GM11168 (cell line): ENCODE results near the gene ZDHHC12.
"Not testable (repeated sequence)": the region's sequence is repeated elsewhere in the genome, so short reads cannot be mapped to it uniquely, and the experiment has no call there.

ENCODE experiments used
- in situ Hi-C: fragments of 300-500 bp; cut with MboI; formaldehyde crosslinking; loops from one replicate; pipeline ENCODE4 v1.12.0; 2022; ENCODE audit warnings: low sequenced_read_pairs; ENCODE audit not compliant: unreplicated experiment

ZDHHC12 gene

DNA sequence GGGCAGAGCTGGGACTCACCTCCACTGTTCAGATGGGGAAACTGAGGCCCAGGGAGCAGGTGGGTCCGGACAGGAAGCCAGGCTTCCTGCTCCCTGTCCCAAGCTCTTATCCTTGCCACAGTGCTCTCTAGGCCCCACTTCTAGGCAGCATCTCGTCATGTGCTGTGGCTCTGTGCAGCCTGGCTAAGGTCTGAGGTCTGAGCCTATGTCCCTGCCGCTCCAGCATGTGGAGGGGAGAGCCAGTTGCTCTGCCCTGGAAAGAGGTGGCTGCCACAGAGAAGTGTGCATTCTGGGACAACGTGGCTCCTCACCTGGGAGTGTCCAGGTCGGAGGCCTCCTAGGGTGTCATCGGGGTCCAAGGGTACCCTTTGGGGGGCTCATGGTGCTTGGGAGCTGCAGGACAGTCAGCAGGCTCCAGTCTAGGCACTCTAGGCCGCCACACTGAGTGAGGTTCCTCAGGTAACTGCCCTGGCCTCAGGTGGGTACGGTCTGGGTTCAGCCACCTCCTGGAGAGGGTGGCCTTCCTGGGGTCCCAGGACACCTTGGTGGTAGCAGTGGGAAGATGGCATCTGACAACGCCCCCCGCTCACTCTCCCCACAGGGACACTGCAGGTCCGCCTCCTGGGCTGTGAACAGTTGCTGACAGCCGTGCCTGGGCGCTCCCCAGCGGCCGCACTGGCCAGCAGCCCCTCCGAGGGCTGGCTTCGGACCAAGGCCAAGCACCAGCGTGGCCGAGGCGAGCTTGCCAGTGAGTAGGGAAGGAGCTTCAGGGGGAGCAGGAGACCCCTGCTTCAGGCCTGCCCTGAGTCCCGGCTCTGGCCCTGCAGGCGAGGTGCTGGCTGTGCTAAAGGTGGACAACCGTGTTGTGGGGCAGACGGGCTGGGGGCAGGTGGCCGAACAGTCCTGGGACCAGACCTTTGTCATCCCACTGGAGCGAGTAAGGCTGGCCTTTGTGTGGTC lies 11.2 kb downstream of the ZDHHC12 start:
- in situ Hi-C loops, result no loop called here

DNA sequence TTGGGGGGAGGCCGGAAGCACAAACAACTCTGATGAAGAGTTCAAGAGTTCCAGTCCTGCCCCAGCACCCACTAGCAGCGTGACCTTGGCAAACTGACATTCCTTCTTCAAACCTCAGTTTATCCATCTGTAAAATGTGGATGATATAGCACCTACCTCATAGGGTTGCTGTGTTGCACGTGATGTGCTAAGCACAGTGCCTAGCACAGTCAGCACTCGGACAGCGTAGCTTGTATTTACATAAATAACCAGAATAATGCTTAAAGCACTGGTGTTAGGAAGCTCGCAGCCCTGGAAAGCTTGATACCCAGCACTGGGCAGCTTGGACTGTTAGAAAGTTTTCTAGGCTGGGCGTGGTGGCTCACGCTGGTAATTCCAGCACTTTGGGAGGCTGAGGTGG lies 16.5 kb downstream of the ZDHHC12 start:
- in situ Hi-C loops, result no loop called here

DNA sequence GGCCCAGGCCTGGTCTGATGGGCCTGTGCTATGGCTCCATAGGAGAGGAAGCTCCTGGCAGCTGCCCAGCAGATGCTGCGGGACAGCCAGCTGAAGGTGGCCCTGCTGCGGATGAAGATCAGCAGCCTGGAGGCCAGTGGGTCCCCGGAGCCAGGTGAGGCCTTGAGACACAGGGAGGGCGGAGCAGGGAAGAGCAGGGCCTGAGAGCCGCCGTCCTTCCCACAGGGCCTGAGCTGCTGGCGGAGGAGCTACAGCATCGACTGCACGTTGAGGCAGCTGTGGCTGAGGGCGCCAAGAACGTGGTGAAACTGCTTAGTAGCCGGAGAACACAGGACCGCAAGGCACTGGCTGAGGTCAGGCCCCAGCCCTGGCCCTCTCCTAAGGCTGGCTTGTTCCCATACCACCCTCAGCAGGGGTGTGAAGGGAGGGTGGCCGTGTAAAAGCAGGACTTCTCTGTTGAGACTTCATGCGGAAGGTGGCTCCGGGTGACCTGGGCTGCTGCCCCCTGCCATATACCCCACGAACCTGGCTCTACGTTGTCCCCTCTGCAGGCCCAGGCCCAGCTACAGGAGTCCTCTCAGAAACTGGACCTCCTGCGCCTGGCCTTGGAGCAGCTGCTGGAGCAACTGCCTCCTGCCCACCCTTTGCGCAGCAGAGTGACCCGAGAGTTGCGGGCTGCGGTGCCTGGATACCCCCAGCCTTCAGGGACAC lies 17.1 kb downstream of the ZDHHC12 start:
- in situ Hi-C loops, result no loop called here

DNA sequence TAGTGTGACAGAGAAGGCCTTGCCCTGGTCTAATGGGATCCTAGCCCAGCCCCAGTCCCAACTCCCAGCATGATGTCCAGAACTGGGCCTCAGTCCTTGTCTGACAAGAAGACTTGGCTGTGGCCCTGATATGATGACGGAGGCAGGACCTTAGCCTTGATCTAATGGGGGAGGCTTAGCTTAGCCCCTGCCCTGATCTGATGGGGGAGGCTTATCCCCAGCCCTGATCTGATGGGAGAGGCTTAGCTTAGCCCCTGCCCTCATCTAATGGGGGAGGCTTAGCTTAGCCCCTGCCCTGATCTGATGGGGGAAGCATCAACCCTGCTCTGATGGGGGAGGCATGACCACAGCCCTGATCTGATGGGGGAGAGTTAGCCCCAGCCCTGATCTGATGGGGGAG lies 17.9 kb downstream of the ZDHHC12 start:
- in situ Hi-C loops, result no loop called here

DNA sequence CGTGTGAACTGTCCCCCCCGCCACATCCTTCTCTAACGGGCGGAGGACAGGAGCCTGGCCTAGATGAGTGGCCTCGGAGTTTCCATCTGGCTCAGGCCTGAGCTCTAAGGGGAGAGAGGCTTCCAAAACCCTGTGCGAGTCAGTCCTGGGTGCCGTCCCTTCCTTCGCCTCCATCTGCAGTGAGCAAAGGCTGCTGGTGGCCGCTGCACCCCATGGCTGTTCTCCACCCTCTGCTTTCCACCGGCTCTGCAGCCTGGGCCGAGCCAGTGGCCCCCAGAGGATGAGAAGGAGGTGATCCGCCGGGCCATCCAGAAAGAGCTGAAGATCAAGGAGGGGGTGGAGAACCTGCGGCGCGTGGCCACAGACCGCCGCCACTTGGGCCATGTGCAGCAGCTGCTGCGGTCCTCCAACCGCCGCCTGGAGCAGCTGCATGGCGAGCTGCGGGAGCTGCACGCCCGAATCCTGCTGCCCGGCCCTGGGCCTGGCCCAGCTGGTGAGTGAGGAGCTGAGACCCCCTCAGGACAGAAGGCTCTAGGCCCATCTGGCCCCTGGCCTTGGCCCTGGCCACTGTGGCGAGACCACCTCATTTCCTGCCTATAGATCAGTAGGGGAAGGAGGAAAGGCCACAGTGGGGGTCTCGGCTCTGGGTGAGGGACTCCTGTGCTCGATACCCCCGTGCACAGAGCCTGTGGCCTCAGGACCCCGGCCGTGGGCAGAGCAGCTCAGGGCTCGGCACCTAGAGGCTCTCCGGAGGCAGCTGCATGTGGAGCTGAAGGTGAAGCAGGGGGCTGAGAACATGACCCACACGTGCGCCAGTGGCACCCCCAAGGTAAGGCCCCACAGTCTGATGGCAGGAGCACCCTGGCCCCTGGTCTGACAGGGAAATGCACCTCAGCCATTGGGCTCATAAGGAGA lies 18.6 kb downstream of the ZDHHC12 start:
- in situ Hi-C loops, result no loop called here

DNA sequence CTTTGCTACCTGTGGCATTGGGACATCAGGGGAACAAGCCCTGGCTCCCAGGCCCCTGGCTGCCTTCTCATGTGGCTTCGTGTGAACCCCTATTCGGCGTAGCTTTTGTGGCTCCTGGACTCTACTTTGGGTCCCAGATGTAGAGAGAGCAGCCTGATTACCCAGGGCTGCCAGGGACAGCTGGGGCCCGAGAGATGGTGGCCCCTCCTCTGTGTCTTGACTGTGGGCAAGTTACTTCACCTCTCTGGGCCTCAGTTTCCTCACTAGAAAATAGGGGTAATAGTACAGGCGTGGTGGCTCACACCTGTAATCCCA lies 19.6 kb downstream of the ZDHHC12 start:
- in situ Hi-C loops, result no loop called here

DNA sequence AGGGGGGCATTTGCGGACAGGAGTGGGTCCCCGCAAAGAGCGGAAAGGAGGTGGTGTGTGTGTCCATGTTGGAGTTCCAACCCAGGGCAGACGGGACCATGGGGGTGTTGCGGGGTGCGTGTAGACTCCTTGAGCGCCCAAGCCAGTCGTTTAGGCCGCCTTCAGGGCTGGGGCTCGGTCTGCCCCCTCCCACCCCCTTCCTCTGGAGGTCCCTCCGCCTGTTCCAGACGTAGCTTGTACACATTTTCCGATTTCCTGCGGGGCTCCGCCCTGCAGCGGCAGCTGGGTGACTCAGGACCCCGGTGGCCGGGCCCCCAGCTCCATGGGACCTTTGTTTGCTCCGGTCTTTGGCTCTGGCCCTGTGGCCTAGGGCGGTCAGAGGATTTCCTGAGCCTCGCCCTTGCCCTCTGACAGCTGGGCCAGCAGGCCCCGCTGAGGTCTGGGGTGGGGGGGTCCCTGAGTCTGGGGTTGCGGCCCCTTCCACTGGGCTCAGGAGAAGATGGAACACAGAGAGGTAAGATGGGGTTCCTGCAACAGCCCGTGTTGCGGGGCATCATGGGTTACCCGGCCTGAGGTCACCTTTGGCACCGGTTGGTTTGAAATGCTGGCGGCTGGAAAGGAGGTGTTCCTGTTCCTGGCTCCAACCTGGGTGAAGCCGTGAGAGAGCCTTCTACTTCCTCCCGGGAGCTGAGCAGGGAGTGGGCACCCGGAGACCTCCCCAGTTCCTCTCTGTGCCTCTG lies 20.1 kb downstream of the ZDHHC12 start:
- in situ Hi-C loops, result no loop called here

DNA sequence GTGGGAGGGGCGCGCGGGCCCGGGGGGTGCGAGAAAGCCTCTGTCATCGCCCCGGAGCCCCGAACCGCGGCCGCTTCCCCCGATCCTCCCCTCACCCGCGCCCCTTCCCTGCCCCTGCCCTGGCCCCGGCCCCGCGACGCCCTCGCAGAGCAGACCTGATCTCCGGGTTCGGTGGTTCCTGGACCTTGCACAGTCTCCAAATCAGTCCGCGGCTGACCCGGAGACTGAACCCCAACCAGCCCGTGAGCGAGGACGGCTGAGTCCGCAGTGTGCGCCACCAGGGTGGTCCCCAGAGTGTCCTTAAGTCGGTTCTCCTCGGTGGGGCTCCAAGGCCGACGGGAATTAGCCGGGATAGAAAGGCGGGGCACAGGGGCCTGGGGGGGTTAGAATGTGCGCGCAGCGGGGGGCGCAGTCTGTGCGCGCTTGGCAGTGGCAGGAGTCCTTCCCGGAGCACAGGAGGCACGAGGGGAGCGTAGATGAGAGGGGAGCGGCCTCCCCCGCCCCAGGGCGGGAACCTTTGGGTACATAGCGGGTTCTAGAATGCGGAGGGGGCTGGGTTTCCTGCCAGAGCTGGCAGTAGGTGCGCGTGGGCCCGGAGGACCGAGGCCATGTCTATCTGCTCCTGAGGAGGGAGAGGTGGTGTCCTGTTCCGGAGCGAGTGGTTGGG lies 20.8 kb downstream of the ZDHHC12 start:
- in situ Hi-C loops, result no loop called here

DNA sequence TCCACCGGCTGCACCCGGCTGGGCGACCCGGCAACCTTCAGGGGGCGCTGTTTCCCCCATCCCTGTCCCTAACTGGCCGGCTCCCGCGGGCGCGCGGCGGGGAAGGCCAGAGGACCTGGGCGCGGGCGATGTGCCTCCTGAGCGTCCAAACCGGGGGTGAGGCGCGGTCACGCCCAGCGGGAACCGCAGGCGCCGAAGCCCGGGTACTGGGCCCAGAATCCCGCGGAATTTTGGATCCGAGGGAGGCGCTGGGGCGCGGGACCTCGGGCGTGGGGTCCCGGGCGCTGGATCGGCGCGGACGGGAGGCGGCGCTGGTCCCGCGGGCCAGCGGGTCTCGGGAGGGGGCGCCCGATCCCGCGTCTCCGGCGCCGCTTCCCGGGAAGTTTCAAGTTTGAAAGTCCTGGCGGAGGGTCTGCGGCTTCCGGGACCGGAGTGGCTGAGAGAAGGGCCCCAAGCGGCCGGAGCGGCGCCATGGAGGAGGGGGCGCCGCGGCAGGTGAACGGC lies 21.4 kb downstream of the ZDHHC12 start, which contains the start of gene PKN3:
TSS of gene PKN3 (plus strand) at position 59 of the 504 bp plus-strand sequence. CDS start at position 472, 413 bp downstream.
- in situ Hi-C loops, result no loop called here

DNA sequence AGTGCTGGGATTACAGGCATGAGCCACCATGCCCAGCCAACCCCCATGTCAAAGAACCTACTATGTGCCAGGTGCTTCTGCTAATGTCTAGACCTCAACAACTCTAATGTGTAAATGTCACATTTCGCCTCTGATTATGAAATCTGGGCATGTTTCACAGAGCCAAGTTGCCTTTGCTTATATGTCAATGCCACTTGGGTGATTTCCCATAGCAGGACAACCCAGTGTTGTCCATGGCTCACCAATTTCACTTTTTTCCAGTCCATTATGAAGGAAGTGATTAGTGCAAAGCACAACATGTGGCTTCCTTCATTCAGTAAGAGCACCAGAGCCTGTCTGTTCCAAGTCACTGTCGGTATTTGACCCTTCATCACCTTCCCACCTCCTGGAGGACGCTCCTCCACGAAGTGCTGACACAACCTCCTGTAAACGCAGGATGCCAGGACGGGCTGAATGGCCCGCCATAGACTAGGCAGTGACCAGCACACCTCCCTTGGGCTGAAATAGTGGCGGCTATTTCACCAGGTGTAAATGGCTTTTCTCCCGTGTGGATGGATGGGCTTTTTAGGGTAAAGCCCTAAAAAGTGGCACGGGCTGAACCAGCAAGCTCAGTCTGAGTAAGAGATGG lies 22.6 kb downstream of the ZDHHC12 start:
- in situ Hi-C loops, result no loop called here

DNA sequence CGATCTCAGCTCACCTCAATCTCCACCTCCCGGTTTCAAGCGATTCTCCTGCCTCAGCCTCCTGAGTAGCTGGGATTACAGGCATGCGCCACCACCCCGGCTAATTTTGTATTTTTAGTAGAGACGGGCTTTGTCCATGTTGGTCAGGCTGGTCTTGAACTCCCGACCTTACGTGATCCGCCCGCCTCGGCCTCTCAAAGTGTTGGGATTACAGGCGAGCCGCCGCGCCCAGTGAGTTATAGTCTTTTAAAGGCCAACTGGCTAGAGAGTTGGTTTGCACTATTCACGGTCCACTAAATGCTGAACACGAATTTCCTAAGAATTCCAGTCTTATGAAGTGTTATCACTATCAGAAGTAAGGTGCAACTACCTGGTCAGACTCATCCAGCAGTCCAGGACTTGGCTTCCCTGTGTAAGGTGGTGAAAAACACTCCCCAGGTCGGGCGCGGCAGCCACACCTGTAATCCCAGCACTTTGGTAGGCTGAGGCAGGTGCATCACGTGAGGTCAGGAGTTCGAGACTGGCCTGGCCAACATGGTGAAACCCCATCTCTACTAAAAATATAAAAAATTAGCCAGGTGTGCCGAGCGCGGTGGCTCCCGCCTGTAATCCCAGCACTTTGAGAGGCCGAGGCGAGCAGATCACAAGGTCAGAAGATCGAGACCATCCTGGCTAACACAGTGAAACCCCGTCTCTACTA lies 24.7 kb downstream of the ZDHHC12 start:
- in situ Hi-C loops, result not testable (repeated sequence)

DNA sequence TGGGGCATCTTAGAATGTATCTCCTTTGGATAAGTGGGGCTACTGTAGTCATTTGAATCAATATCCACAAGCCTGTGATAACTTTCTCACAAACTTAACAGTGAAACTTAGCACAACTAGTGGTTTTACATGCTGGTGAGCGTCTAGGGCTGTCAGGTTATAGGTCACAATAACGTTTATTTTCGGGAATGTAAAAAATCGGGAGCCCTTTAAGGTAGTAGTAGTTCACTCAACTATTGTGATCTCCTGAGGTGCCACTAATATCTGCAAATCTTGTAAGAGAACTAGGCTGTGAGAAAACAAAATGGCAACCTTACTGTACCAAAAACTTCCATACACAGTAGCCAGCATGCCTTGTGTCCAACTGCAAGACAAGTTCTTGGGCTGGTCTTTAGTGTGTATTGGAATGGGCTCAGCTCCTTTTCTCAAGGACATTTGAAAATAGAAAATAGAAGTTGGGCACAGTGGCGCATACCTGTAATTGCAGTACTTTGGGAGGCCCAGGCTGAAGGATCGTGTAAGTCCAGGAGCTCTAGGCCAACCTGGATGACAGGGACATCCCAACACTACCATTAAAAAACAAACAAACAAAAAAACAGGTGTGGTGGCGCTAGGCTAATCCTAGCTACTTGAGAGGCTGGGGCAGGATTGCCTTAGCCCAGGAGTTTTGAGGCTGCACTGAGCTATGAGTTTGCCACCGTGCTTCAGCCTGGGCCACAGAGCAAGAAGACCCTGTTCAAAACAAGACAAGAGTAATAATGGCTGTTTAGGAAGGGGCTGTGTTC lies 26.8 kb downstream of the ZDHHC12 start:
- in situ Hi-C loops, result no loop called here

DNA sequence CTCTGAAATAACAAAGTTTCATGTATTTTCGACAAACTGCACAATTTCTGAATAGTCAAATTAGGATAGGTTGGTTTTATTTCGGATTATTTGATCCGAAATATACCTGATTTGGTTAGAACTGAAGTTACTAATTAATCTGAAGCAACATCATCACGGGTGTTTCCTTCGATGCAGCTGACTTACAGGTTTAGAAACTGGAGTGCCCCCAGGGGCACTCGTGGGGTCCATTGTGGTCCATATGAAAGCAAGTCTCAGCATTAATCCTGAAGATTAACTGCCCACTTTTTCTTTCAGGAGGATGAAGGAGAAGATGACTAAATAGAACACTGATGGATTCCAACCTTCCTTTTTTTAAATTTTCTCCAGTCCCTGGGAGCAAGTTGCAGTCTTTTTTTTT lies 29.6 kb downstream of the ZDHHC12 start:
- in situ Hi-C loops, result no loop called here

DNA sequence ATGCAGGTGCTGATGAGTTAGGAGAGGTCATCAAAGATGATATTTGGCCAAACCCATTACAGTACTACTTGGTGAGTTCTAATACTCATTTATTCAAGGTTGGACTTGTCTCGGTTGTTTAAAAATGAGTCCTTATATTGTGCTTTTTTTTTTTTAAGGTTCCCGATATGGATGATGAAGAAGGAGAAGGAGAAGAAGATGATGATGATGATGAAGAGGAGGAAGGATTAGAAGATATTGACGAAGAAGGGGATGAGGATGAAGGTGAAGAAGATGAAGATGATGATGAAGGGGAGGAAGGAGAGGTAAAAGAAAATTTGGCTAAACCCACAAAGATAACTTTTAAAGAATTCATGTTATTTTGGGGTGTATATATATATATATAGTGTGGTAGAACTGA lies 30.2 kb downstream of the ZDHHC12 start:
- in situ Hi-C loops, result not testable (repeated sequence)

DNA sequence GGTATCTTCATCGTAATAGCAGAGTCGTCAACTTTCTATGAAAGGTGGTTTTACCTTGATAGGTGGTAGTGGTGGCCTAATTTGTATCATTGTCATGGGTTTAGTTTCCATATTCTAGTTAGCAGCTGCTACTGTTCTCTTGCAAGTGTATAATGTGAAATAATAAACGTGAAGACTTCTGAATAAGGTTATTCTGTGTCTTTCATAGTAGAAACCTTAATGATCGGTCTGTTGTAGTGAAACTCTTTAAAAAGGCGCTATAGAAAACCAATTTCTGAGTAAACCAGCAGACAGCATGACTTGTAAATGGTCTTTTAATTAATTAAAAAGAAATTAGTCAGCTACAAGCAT lies 33.3 kb downstream of the ZDHHC12 start:
- in situ Hi-C loops, result no loop called here

DNA sequence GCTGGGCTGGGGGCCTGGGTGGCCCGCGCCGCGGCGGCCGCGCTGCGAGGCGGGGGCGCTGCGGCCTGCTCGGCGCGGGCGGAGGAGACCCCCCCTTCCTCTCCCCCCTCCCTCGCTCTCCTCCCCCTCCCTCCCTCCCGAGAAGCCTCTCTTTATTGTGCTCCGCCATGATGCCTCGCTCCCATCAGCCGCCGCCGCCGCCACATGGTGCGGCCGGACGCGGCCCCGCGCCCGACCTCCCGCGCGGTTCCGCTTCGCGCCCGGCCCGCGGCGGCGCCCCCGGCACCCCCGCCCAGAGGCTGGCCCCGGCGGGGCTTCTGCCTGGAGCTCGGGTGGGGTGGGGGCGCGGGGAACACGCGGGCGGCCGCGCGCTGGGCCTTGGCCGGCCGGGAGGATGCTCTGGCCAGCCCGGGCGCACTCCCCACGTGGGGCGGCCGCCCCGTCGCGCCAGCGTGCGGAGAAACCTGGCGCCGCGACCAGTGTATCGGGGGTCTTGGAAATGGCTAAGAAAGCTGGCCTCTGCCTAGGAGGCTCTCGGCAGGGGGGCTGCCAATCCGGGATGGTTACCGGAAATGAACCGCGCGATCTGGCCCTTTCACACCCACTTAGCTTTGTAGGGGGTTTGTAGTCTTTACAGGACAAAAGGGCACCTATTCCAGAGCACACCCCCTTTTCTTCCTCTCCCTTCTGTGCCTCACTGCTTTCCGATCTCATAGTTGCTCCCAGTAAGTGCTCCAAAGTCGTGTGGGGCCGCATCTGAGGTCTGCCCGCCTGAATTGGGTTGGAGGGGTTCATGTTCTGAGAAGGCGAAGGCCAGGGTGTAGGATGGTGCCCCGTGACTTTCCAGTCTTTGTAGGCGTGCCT lies 33.9 kb downstream of the ZDHHC12 start:
- in situ Hi-C loops, result no loop called here
